Endodermal cell (in vitro differentiated cells): ENCODE results near the gene KRTAP5-4. TPM values are rescaled to one million over a fixed set of nuclear protein-coding genes. Genes with fewer than 3 reads are reported as not detected.
A peak's percentile ranks its signal among the peaks of the same experiment; 100 is the strongest.
"Not testable (repeated sequence)": the region's sequence is repeated elsewhere in the genome, so short reads cannot be mapped to it uniquely, and the experiment has no call there.

Experiments used
- DNase-seq: peaks from one replicate; pipeline ENCODE4 v3.0.0-alpha.2; 2017
- H3K27ac ChIP-seq: 2 replicates; pipeline ENCODE4 v1.5.1; 2013; ENCODE audit warnings: mild to moderate bottlenecking, low read depth, low read length, moderate library complexity
- H3K27me3 ChIP-seq: 2 replicates; pipeline ENCODE4 v1.6.1; 2013; ENCODE audit warnings: mild to moderate bottlenecking, low read length, moderate library complexity; ENCODE audit not compliant: insufficient read depth, control insufficient read depth, poor library complexity, severe bottlenecking
- H3K36me3 ChIP-seq: 2 replicates; pipeline ENCODE4 v1.7.0; 2013; ENCODE audit warnings: mild to moderate bottlenecking, low read length, moderate library complexity; ENCODE audit not compliant: control insufficient read depth, insufficient read depth
- H3K4me1 ChIP-seq: one replicate; pipeline ENCODE4 v1.7.0; 2013; ENCODE audit warnings: low read length; ENCODE audit not compliant: control insufficient read depth, insufficient read depth
- H3K4me3 ChIP-seq: 2 replicates; pipeline ENCODE4 v1.5.1; 2013; ENCODE audit warnings: mild to moderate bottlenecking, low read length, moderate library complexity
- H3K9ac ChIP-seq: 2 replicates; pipeline ENCODE4 v1.6.1; 2013; ENCODE audit warnings: mild to moderate bottlenecking, low read length, moderate library complexity; ENCODE audit not compliant: poor library complexity, severe bottlenecking; ENCODE audit errors: extremely low read depth
- H3K9me3 ChIP-seq: 2 replicates; pipeline ENCODE4 v1.6.1; 2013; ENCODE audit warnings: mild to moderate bottlenecking, low read length, moderate library complexity; ENCODE audit not compliant: control insufficient read depth
- H3K27ac Mint-ChIP-seq: 2 replicates; pipeline ENCODE4 v1.8.0; 2020; ENCODE audit warnings: mixed read lengths
- H3K27me3 Mint-ChIP-seq: 2 replicates; pipeline ENCODE4 v1.8.0; 2021; ENCODE audit warnings: mild to moderate bottlenecking, mixed read lengths; ENCODE audit not compliant: insufficient read depth
- H3K36me3 Mint-ChIP-seq: 2 replicates; pipeline ENCODE4 v1.8.0; 2020; ENCODE audit warnings: low read depth, mixed read lengths
- H3K4me1 Mint-ChIP-seq: 2 replicates; pipeline ENCODE4 v1.8.0; 2020; ENCODE audit warnings: mixed read lengths
- H3K4me3 Mint-ChIP-seq: 2 replicates; pipeline ENCODE4 v1.8.0; 2020; ENCODE audit warnings: mild to moderate bottlenecking, moderate library complexity, mixed read lengths
- H3K9me3 Mint-ChIP-seq: 2 replicates; pipeline ENCODE4 v1.8.0; 2020; ENCODE audit warnings: mild to moderate bottlenecking, mixed read lengths
- WGBS, 2 experiments: methylation state at CpG; one replicate each; pipeline versions ENCODE4 v1.1.5 to v1.1.7; 2013; ENCODE audit warnings: missing lambda C conversion rate in 2 of 2, mixed read lengths in 1 of 2; ENCODE audit not compliant: insufficient coverage in 1 of 2, insufficient read length in 1 of 2; 5-methylcytosine and 5-hydroxymethylcytosine counted together
- total RNA-seq, 2 donors: library from RNA; stranded (reverse); fragmentation: NEBNext Ultra II Directional in 1 of 2; extraction: Animal tissue kit (Norgen Biotek cat#: 25700) in 1 of 2; gene quantifications; 2 replicates in 1 of 2; 3 replicates in 1 of 2; pipeline ENCODE4 v1.2.1, GENCODE V29; 2021
- TF ChIP-seq, protein P1 (sequence below): fragments of 200-600 bp; sonication (generic); conservative IDR thresholded peaks from 2 replicates; pipeline ENCODE4 v1.5.0; 2021; ENCODE audit warnings: antibody characterized with exemption, mild to moderate bottlenecking

Gene KRTAP5-4
- total RNA-seq, 2 donors from 2014 or later: not detected

DNA sequence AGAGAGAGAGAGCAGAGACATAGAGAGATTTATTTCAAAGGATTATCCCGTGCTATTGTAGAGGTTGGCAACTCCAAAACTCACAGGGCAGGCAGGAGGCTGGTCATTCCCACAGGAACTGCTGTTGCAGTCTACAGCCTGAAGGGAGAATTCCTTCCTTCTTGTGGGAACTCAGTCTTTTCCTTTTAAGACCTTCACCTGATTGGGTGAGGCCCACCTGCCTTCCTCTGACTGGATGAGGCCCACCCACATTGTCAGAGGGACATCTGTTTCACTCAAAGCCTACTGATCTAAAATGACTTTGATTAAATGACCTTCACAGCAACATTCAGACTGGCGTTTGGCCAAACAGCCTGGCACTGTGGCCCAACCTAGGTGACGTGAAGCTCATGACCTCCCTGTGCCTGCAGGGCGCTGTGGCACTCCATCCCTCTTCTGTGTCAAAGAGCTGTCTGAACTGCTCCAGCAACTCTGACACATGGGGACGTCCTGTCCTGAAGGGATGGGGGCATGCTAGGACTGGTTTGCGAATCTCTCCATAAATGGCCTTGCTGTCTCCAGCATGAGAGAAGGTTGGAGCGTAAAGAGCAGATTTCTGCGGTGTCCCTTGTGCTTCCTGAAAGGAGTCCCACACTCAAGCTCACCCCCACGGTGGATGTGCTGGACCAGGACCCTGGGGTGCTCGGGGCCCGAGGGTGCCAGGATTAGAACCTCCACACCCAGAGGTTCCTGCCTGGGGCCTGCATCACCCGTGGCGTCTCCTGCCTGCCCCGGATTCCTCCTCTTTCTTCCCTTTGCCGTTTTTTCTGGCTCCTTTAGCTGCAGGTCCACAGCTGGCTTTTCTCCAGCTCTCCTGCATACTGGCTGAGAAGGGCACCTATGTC is 28.3 kb upstream of the KRTAP5-4 start:
- Mint-ChIP-seq H3K27me3 (peaks cover 57% of the 10 kb centered on the region), H3K36me3 (no peaks in the 10 kb centered on the region), H3K4me1 (no peaks in the 10 kb centered on the region), H3K27ac (no peak overlapping the region), H3K4me3 (no peak overlapping the region), H3K9me3 (no peaks in the 10 kb centered on the region)
- H3K27me3 ChIP-seq: peaks cover 52% of the 10 kb centered on the region
- no peak overlapping the region for H3K9ac ChIP-seq
- no peaks in the 10 kb centered on the region for H3K36me3 ChIP-seq
- no peak for DNase-seq
- TF ChIP-seq, protein P1, sequence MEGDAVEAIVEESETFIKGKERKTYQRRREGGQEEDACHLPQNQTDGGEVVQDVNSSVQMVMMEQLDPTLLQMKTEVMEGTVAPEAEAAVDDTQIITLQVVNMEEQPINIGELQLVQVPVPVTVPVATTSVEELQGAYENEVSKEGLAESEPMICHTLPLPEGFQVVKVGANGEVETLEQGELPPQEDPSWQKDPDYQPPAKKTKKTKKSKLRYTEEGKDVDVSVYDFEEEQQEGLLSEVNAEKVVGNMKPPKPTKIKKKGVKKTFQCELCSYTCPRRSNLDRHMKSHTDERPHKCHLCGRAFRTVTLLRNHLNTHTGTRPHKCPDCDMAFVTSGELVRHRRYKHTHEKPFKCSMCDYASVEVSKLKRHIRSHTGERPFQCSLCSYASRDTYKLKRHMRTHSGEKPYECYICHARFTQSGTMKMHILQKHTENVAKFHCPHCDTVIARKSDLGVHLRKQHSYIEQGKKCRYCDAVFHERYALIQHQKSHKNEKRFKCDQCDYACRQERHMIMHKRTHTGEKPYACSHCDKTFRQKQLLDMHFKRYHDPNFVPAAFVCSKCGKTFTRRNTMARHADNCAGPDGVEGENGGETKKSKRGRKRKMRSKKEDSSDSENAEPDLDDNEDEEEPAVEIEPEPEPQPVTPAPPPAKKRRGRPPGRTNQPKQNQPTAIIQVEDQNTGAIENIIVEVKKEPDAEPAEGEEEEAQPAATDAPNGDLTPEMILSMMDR: peak; percentile 19
- no peaks in the 10 kb centered on the region for H3K4me1 ChIP-seq
- H3K27ac ChIP-seq: no peak overlapping the region
- 77 to 78% methylated on average over 13 to 15 of the region's 15 CpGs for WGBS, 2 experiments
- H3K9me3 ChIP-seq: no peaks in the 10 kb centered on the region
- H3K4me3 ChIP-seq: no peak overlapping the region

DNA sequence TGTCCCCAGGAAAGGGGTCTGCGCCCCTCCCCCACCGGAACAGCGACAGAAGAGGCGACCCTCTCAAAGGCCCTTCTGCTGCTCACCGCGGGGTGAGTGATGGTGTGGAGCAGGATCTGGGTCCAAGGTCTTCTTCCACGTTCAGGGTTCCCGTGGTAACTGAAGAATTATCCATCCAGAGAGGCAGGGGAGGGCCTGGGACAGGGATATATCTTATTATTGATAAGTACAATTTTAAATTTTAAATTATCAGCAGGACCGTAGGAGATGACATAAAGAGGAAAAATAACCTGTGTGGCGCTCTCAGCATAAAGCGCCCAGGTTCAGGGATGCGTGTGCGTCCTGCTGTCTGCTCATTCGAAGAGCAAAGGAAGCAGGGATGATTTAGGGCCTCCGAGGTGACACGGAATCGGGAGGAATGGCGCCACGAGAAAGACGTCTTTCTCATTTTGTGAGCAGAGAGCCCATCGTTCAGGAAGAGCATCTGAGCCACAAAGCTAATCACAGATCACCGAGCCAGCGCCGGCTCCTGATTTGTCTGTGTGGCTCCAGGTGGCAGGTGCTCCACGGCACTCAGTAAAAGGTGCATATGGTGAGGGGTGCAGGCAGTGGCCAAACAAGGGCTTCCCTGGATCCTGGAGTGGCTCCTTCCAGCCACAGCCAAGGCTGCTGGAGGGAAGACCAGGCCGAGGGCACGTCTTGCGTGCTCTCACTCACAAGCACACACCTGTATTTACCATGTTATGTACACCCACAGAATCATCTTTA is 26.9 kb upstream of the KRTAP5-4 start:
- H3K27me3 ChIP-seq: peaks cover 38% of the 10 kb centered on the region
- no peaks in the 10 kb centered on the region for H3K36me3 Mint-ChIP-seq
- no peak overlapping the region for H3K9ac ChIP-seq
- no peak overlapping the region for H3K4me3 ChIP-seq
- 91 to 92% methylated on average over 19 to 28 of the region's 28 CpGs for WGBS, 2 experiments
- TF ChIP-seq, protein P1: no peak
- H3K27ac Mint-ChIP-seq: no peak overlapping the region
- H3K36me3 ChIP-seq: no peaks in the 10 kb centered on the region
- H3K9me3 Mint-ChIP-seq: no peaks in the 10 kb centered on the region
- H3K4me1 Mint-ChIP-seq: no peaks in the 10 kb centered on the region
- H3K4me3 Mint-ChIP-seq: no peak overlapping the region
- DNase-seq: no peak
- H3K9me3 ChIP-seq: no peaks in the 10 kb centered on the region
- H3K4me1 ChIP-seq: no peaks in the 10 kb centered on the region
- peaks cover 50% of the 10 kb centered on the region for H3K27me3 Mint-ChIP-seq
- no peak overlapping the region for H3K27ac ChIP-seq

DNA sequence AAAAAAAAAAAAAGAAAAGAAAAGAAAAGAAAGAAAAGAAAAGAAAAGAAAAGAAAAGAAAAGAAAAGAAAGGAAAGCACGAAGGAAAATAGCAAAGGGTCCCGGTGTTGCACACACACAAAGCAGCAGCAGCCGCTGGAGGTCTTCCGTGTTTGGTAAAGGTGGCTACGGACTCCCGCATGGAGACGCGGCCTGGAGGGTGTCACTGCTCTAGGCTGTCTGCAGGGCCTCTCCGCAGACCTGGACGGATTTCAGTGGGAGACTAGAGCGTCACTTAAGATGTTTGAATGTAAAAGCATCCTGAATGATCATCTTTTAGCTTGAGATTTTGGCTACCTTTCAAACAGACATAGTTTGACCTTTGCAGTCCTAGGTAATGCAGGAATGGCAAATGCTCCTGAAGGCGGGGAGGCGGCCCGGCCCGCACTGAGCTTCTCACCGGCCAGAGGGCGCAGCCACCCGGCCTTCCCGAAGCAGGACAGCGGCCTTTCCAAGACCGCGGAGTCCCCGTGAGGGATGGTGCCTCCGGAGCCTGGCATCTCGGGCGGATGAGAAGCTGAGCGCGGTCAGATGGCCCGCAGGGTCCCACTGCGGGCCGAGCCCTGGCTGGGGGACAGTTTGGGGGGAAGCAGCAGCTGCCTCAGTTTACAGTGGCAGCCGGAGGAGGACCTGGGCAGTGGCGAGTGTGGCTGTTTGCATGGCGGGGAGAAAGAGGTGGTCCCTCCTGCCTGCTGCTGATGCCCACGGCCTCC is 26.1 kb upstream of the KRTAP5-4 start:
- DNase-seq: no peak
- Mint-ChIP-seq H3K4me3 (no peak overlapping the region), H3K4me1 (no peaks in the 10 kb centered on the region), H3K27me3 (peaks cover 45% of the 10 kb centered on the region), H3K36me3 (no peaks in the 10 kb centered on the region), H3K27ac (no peak overlapping the region), H3K9me3 (no peaks in the 10 kb centered on the region)
- Histone ChIP-seq H3K27me3 (peaks cover 30% of the 10 kb centered on the region), H3K36me3 (no peaks in the 10 kb centered on the region), H3K27ac (no peak overlapping the region), H3K9me3 (no peaks in the 10 kb centered on the region), H3K4me1 (no peaks in the 10 kb centered on the region), H3K4me3 (no peak overlapping the region), H3K9ac (no peak overlapping the region)
- 93 to 97% methylated on average over 21 to 35 of the region's 35 CpGs for WGBS, 2 experiments
- TF ChIP-seq, protein P1: no peak

DNA sequence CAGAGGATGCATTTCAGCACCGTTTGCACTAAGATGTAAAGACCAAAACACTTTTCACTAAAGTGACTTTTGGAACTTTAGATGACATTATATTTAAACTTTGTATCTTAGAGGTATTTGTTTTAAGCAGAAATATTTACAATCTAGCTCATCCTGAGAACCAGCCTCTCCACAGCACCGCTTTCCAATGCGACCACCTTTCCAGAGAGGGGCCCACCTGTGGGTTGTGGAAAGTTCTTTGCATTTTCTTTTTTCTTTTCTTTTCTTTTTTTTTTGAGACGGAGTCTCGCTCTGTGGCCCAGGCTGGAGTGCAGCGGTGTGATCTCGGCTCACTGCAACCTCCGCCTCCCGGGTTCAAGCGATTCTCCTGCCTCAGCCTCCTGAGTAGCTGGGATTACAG is 24.6 kb upstream of the KRTAP5-4 start:
- H3K36me3 Mint-ChIP-seq, H3K27ac Mint-ChIP-seq, H3K9me3 Mint-ChIP-seq, H3K9me3 ChIP-seq, H3K36me3 ChIP-seq, H3K4me1 Mint-ChIP-seq, DNase-seq, H3K9ac ChIP-seq, H3K4me1 ChIP-seq, H3K27ac ChIP-seq, H3K4me3 ChIP-seq, H3K4me3 Mint-ChIP-seq: not testable (repeated sequence)
- 75 to 90% methylated on average over 8 to 10 of the region's 10 CpGs for WGBS, 2 experiments
- H3K27me3 ChIP-seq: peaks cover 16% of the 10 kb centered on the region
- peaks cover 32% of the 10 kb centered on the region for H3K27me3 Mint-ChIP-seq
